GM12873 (cell line): ENCODE measurements around the gene TLR7.

Experiments
- CTCF ChIP-seq: IDR thresholded peaks from 2 replicates; pipeline ENCODE4 v1.5.1; 2012; ENCODE audit warnings: low read depth, mild to moderate bottlenecking, moderate library complexity, low read length, control low read depth; ENCODE audit not compliant: insufficient read depth; ENCODE audit errors: missing control alignments

Gene TLR7

GRCh38 chrX:12866451-12867377, at the start of gene TLR7:
TSS of gene TLR7 (plus strand) at chrX:12867072. CDS start at chrX:12867579, 507 bp downstream.
- no peak for TF ChIP-seq CTCF

- TF ChIP-seq CTCF: no peak
Observed at GRCh38 chrX:12817528-12817927, 49.3 kb upstream of the TLR7 start.

- TF ChIP-seq CTCF: no peak
Observed at GRCh38 chrX:12819222-12819621, 47.6 kb upstream of the TLR7 start.

GRCh38 chrX:12820737-12821136, 46.1 kb upstream of the TLR7 start:
- no peak for TF ChIP-seq CTCF

- peak; percentile 24 for TF ChIP-seq CTCF
Observed at GRCh38 chrX:12824944-12825343, 41.9 kb upstream of the TLR7 start.

- TF ChIP-seq CTCF: no peak
Observed at GRCh38 chrX:12825801-12826200, 41.1 kb upstream of the TLR7 start.

- TF ChIP-seq CTCF: no peak
Observed at GRCh38 chrX:12843061-12843667, 23.7 kb upstream of the TLR7 start.
